ENCODE data around the gene OR7G3. TPM values are rescaled to one million over a fixed set of nuclear protein-coding genes. Genes with fewer than 3 reads are reported as not detected.

Gene OR7G3
- total RNA-seq (2021) = not detected in 2 replicates
- Bru-seq, nascent RNA = not detected
- not detected for BruChase-seq, experiment 1, labeled RNA remaining after a 2-hour chase
- BruChase-seq, experiment 2, labeled RNA remaining after a 6-hour chase = not detected
- long read RNA-seq = 0 reads

DNA sequence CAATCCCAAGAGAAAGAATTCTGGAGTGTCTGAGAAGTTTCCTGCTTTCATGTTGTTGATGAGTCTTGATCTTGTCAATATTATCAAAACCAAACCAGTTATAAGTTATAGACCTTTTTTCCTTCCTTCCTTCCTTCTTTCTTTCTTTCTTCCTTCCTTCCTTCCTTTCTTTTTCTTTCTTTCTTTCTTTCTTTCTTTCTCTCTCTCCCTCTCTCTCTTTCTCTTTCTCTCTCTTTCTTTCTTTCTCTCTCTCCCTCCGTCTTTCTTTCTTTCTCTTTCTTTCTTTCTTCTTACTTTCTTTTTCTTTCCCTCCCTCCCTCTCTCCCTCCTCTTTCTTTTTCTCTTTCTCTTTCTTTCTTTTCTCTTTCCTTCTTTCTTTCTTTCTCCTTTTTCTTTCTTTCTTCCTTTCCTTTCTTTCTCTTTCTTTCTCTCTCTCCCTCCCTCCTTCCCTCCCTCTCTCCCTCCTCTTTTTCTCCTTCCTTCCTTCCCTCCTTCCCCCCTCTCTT lies at the start of gene OR7G3:
Gene OR7G3, minus strand, starts transcription at position 51 of the 506 bp plus-strand sequence. Its CDS starts 0 bp downstream, at position 51.
- TF ChIP-seq EZH2 (IDR thresholded peaks at IDR 0.05; ENCODE audit: borderline replicate concordance, low read depth, low read length, poor library complexity, severe bottlenecking) = no peak
- TF ChIP-seq, protein P1, sequence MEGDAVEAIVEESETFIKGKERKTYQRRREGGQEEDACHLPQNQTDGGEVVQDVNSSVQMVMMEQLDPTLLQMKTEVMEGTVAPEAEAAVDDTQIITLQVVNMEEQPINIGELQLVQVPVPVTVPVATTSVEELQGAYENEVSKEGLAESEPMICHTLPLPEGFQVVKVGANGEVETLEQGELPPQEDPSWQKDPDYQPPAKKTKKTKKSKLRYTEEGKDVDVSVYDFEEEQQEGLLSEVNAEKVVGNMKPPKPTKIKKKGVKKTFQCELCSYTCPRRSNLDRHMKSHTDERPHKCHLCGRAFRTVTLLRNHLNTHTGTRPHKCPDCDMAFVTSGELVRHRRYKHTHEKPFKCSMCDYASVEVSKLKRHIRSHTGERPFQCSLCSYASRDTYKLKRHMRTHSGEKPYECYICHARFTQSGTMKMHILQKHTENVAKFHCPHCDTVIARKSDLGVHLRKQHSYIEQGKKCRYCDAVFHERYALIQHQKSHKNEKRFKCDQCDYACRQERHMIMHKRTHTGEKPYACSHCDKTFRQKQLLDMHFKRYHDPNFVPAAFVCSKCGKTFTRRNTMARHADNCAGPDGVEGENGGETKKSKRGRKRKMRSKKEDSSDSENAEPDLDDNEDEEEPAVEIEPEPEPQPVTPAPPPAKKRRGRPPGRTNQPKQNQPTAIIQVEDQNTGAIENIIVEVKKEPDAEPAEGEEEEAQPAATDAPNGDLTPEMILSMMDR (conservative IDR thresholded peaks at IDR 0.05; ENCODE audit: low read depth, low read length) = no peak
- POLR2A ChIA-PET (ENCODE audit: low non-redundant PET) = no interaction called here
- Histone ChIP-seq H3K27ac (ENCODE audit: low read depth, low read length, poor library complexity, severe bottlenecking) (no peak within 1 kb of the TSS), H3K4me1 (ENCODE audit: insufficient read depth, low read length, poor library complexity, severe bottlenecking) (peaks cover 4% of the 10 kb centered on the region), H3K27me3 (replicated peaks; ENCODE audit: insufficient read depth, low read depth, low read length, poor library complexity) (no peaks in the 10 kb centered on the region), H3K36me3 (ENCODE audit: insufficient read depth, low read length, poor library complexity, severe bottlenecking) (no peaks in the 10 kb centered on the region), H3K4me3 (ENCODE audit: low read depth, low read length, poor library complexity, severe bottlenecking) (no peak within 1 kb of the TSS), H3K9me3 (ENCODE audit: low read depth, low read length, poor library complexity, severe bottlenecking) (no peaks in the 10 kb centered on the region)
- no peak for DNase-seq (ENCODE audit: low spot score)
- intact Hi-C loops (cut with micrococcal nuclease; ENCODE audit: unreplicated experiment) = no loop called here
- BruUV-seq (replicated peaks) = no TSS peak
- CTCF ChIA-PET = no interaction called here

DNA sequence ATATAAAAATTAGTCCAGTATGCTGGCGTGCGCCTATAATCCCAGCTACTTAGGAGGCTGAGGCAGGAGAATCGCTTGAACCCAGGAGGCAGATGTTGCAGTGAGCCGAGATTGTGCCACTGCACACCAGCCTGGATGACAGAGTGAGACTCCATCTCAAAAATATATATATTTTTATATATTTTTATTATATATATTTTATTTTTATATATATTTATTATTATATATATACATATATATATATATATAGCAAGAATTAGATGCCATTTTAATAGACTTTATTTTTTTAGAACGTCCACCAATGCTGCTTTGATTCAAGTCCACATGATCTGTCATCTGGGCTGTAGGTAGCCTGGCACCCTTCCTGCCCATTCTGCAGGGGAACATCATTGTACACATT lies 48.6 kb upstream of the OR7G3 start:
- H3K4me3 ChIP-seq (ENCODE audit: low read depth, low read length, poor library complexity, severe bottlenecking) = no peak overlapping the region
- no peak for TF ChIP-seq EZH2 (IDR thresholded peaks at IDR 0.05; ENCODE audit: borderline replicate concordance, low read depth, low read length, poor library complexity, severe bottlenecking)
- TF ChIP-seq, protein P1 (conservative IDR thresholded peaks at IDR 0.05; ENCODE audit: low read depth, low read length) = no peak
- no peak for DNase-seq (ENCODE audit: low spot score)
- H3K4me1 ChIP-seq (ENCODE audit: insufficient read depth, low read length, poor library complexity, severe bottlenecking) = no peaks in the 10 kb centered on the region
- no peaks in the 10 kb centered on the region for H3K36me3 ChIP-seq (ENCODE audit: insufficient read depth, low read length, poor library complexity, severe bottlenecking)
- H3K27ac ChIP-seq (ENCODE audit: low read depth, low read length, poor library complexity, severe bottlenecking) = no peak overlapping the region
- no peaks in the 10 kb centered on the region for H3K9me3 ChIP-seq (ENCODE audit: low read depth, low read length, poor library complexity, severe bottlenecking)
- no TSS peak for BruUV-seq (replicated peaks)
- ChIA-PET CTCF (no interaction called here), POLR2A (ENCODE audit: low non-redundant PET) (no interaction called here)
- intact Hi-C loops (cut with micrococcal nuclease; ENCODE audit: unreplicated experiment) = no loop called here
- no peaks in the 10 kb centered on the region for H3K27me3 ChIP-seq (replicated peaks; ENCODE audit: insufficient read depth, low read depth, low read length, poor library complexity)

DNA sequence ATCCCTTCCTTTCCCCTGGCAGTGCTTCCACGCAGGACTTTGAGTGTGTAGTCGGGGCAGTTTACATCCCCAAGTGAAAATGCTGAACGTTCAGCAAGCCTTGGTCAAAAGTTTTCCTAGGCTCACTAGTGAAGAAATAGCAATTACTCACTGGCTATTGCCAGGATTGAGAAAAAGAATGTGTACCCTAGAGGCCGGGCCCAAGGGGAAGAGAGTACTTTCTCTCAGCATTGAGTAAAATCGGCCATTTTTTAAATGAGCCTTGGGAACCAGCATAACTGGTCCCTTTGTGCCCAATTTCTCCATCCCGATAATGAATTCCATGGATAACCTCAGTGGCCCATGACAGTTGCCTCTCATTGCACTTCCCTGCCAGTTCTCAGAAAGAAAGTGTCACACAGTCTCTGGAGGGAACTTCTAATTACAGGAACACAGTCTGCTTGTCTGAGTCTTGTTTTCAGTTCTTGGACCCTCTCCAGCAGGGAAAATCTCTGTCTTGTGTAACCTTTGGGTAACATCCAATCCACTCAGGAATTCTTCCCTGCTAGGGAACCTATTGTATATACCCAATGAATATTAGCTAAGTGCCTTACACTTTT lies 44.7 kb upstream of the OR7G3 start:
- intact Hi-C loops (cut with micrococcal nuclease; ENCODE audit: unreplicated experiment) = no loop called here
- no peaks in the 10 kb centered on the region for H3K9me3 ChIP-seq (ENCODE audit: low read depth, low read length, poor library complexity, severe bottlenecking)
- H3K27me3 ChIP-seq (replicated peaks; ENCODE audit: insufficient read depth, low read depth, low read length, poor library complexity) = no peaks in the 10 kb centered on the region
- no peaks in the 10 kb centered on the region for H3K4me1 ChIP-seq (ENCODE audit: insufficient read depth, low read length, poor library complexity, severe bottlenecking)
- ChIA-PET CTCF (no interaction called here), POLR2A (ENCODE audit: low non-redundant PET) (no interaction called here)
- H3K36me3 ChIP-seq (ENCODE audit: insufficient read depth, low read length, poor library complexity, severe bottlenecking) = no peaks in the 10 kb centered on the region
- H3K4me3 ChIP-seq (ENCODE audit: low read depth, low read length, poor library complexity, severe bottlenecking) = no peak overlapping the region
- no peak for DNase-seq (ENCODE audit: low spot score)
- no peak overlapping the region for H3K27ac ChIP-seq (ENCODE audit: low read depth, low read length, poor library complexity, severe bottlenecking)
- TF ChIP-seq, protein P1 (conservative IDR thresholded peaks at IDR 0.05; ENCODE audit: low read depth, low read length) = no peak
- no TSS peak for BruUV-seq (replicated peaks)
